B cell (primary cell): ENCODE data around the gene NTM.

Experiments
- EZH2 ChIP-seq: IDR thresholded peaks from 2 replicates; pipeline ENCODE4 v1.6.1; 2012; ENCODE audit warnings: borderline replicate concordance, low read depth, mild to moderate bottlenecking, moderate library complexity, low read length; ENCODE audit not compliant: insufficient read depth, poor library complexity, severe bottlenecking
- TF ChIP-seq, protein P1 (sequence below): fragments of 200-600 bp; IDR thresholded peaks from one replicate; pipeline ENCODE4 v1.8.0; 2022; ENCODE audit warnings: antibody characterized with exemption, mild to moderate bottlenecking

DNA sequence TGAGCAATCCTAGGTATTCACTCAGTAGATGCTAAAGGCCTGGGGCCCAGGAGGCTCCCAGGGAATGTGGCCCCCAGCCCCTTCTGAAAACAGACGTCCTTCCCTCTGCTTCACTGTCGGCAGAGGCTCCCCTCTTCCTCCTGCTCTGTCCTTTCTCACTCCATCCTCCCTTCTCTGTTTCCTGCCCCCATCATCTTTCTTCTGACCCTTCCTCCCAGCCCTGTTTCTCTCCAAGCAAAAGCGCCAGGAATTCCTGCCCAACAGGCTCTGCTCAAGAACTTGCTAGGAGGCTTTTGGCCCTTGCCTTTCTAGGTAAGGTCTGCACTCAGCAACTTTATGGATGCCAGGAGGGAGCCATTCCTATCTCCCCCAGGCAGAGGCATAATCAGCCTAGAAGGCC, 300.5 kb downstream of the NTM start:
- TF ChIP-seq, protein P1, sequence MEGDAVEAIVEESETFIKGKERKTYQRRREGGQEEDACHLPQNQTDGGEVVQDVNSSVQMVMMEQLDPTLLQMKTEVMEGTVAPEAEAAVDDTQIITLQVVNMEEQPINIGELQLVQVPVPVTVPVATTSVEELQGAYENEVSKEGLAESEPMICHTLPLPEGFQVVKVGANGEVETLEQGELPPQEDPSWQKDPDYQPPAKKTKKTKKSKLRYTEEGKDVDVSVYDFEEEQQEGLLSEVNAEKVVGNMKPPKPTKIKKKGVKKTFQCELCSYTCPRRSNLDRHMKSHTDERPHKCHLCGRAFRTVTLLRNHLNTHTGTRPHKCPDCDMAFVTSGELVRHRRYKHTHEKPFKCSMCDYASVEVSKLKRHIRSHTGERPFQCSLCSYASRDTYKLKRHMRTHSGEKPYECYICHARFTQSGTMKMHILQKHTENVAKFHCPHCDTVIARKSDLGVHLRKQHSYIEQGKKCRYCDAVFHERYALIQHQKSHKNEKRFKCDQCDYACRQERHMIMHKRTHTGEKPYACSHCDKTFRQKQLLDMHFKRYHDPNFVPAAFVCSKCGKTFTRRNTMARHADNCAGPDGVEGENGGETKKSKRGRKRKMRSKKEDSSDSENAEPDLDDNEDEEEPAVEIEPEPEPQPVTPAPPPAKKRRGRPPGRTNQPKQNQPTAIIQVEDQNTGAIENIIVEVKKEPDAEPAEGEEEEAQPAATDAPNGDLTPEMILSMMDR, result no peak
- TF ChIP-seq EZH2, result no peak
